ENCODE measurements around the gene TRMT11.
"Not testable (repeated sequence)": the region's sequence is repeated elsewhere in the genome, so short reads cannot be mapped to it uniquely, and the experiment has no call there.

The TRMT11 gene

GRCh38 chr6:125956506-125957390, 29.6 kb upstream of the TRMT11 start, which contains the start of gene HINT3:
Gene HINT3, plus strand, starts transcription at chr6:125956770. Its CDS starts 208 bp downstream, at chr6:125956978.
- peak; percentile 97 for DNase-seq (ENCODE audit: low read depth)

GRCh38 chr6:125957391-125957693, 29.0 kb upstream of the TRMT11 start:
- DNase-seq (ENCODE audit: low read depth), result no peak

- no peak for DNase-seq (ENCODE audit: low read depth)
Measured at GRCh38 chr6:125957845-125958244, 28.5 kb upstream of the TRMT11 start.

- DNase-seq (ENCODE audit: low read depth), result no peak
Measured at GRCh38 chr6:125959041-125959440, 27.3 kb upstream of the TRMT11 start.

- no peak for DNase-seq (ENCODE audit: low read depth)
Measured at GRCh38 chr6:125961117-125961516, 25.2 kb upstream of the TRMT11 start.

- DNase-seq (ENCODE audit: low read depth), result no peak
Measured at GRCh38 chr6:125962900-125963497, 23.3 kb upstream of the TRMT11 start.

- DNase-seq (ENCODE audit: low read depth), result no peak
Measured at GRCh38 chr6:125963817-125964216, 22.5 kb upstream of the TRMT11 start.

GRCh38 chr6:125966569-125966968, 19.8 kb upstream of the TRMT11 start:
- no peak for DNase-seq (ENCODE audit: low read depth)

- DNase-seq (ENCODE audit: low read depth), result no peak
Measured at GRCh38 chr6:125968493-125968892, 17.8 kb upstream of the TRMT11 start.

GRCh38 chr6:125970760-125971159, 15.6 kb upstream of the TRMT11 start:
- no peak for DNase-seq (ENCODE audit: low read depth)

GRCh38 chr6:125972478-125972877, 13.9 kb upstream of the TRMT11 start:
- not testable (repeated sequence) for DNase-seq (ENCODE audit: low read depth)

GRCh38 chr6:125974214-125974866, 12.0 kb upstream of the TRMT11 start:
- DNase-seq (ENCODE audit: low read depth), result no peak

- no peak for DNase-seq (ENCODE audit: low read depth)
Measured at GRCh38 chr6:125979101-125979500, 7.2 kb upstream of the TRMT11 start.

GRCh38 chr6:125981571-125982185, 4.7 kb upstream of the TRMT11 start:
- DNase-seq (ENCODE audit: low read depth), result no peak

- DNase-seq (ENCODE audit: low read depth), result no peak
Measured at GRCh38 chr6:125983246-125983945, 2.9 kb upstream of the TRMT11 start.

- DNase-seq (ENCODE audit: low read depth), result no peak
Measured at GRCh38 chr6:125984311-125984710, 2.0 kb upstream of the TRMT11 start.

- DNase-seq (ENCODE audit: low read depth), result no peak
Measured at GRCh38 chr6:125985522-125985921, 818 bp upstream of the TRMT11 start.

- no peak for DNase-seq (ENCODE audit: low read depth)
Measured at GRCh38 chr6:125985979-125986300, 400 bp upstream of the TRMT11 start.

GRCh38 chr6:125987026-125987617, 782 bp downstream of the TRMT11 start:
- no peak for DNase-seq (ENCODE audit: low read depth)

- DNase-seq (ENCODE audit: low read depth), result no peak
Measured at GRCh38 chr6:125988280-125988679, 1.9 kb downstream of the TRMT11 start.

GRCh38 chr6:125989631-125990030, 3.3 kb downstream of the TRMT11 start:
- DNase-seq (ENCODE audit: low read depth), result no peak

- no peak for DNase-seq (ENCODE audit: low read depth)
Measured at GRCh38 chr6:125991653-125992052, 5.3 kb downstream of the TRMT11 start.
